ENCODE measurements around the gene TACC2.

Gene TACC2

GRCh38 chr10:122237331-122237990, 248.5 kb downstream of the TACC2 start:
- DNase-seq = no peak

GRCh38 chr10:122239578-122240257, 250.8 kb downstream of the TACC2 start:
- DNase-seq = no peak

- no peak for DNase-seq
Observed at GRCh38 chr10:122240401-122240800, 251.4 kb downstream of the TACC2 start.

- no peak for DNase-seq
Observed at GRCh38 chr10:122241836-122242235, 252.9 kb downstream of the TACC2 start.

- DNase-seq = no peak
Observed at GRCh38 chr10:122243550-122243949, 254.6 kb downstream of the TACC2 start.

GRCh38 chr10:122244001-122244975, 255.3 kb downstream of the TACC2 start:
- no peak for DNase-seq

- no peak for DNase-seq
Observed at GRCh38 chr10:122245136-122245535, 256.2 kb downstream of the TACC2 start.

GRCh38 chr10:122245897-122246296, 256.9 kb downstream of the TACC2 start:
- no peak for DNase-seq

GRCh38 chr10:122246830-122247520, 258.0 kb downstream of the TACC2 start:
- DNase-seq = no peak

GRCh38 chr10:122248356-122249302, 259.7 kb downstream of the TACC2 start:
- DNase-seq = no peak

- no peak for DNase-seq
Observed at GRCh38 chr10:122249303-122249850, 260.4 kb downstream of the TACC2 start.

GRCh38 chr10:122249991-122250750, 261.2 kb downstream of the TACC2 start:
- no peak for DNase-seq

GRCh38 chr10:122251459-122252255, 262.7 kb downstream of the TACC2 start:
- DNase-seq = no peak

GRCh38 chr10:122252805-122253204, 263.8 kb downstream of the TACC2 start:
- DNase-seq = no peak

- DNase-seq = no peak
Observed at GRCh38 chr10:122253605-122254004, 264.6 kb downstream of the TACC2 start.

GRCh38 chr10:122254831-122255230, 265.9 kb downstream of the TACC2 start:
- DNase-seq = no peak

GRCh38 chr10:122255509-122256301, 266.7 kb downstream of the TACC2 start:
- DNase-seq = no peak

- no peak for DNase-seq
Observed at GRCh38 chr10:122257041-122257440, 268.1 kb downstream of the TACC2 start.
